ENCODE data around the gene TRPM1.

- TF ChIP-seq CTCF (IDR thresholded peaks at IDR 0.05; ENCODE audit: insufficient read depth, low read depth, low read length), result no peak
- no peak for TF ChIP-seq EZH2 (IDR thresholded peaks at IDR 0.05; ENCODE audit: insufficient read depth, low read length)
These were observed 91.5 kb downstream of the TRPM1 start for GRCh38 chr15:31010036-31010435.

Data from astrocyte (in vitro differentiated cells and primary cell).